Breast epithelium (tissue), 3 donors: ENCODE results near the gene YPEL4.

ENCODE experiments used
- CTCF ChIP-seq, 3 donors: fragments of 450-650 bp; IDR thresholded peaks; one replicate each; pipeline ENCODE4 v1.5.1; 2016 to 2017; ENCODE audit warnings: antibody characterized with exemption in 3 of 3, mild to moderate bottlenecking in 3 of 3, moderate library complexity in 3 of 3
- POLR2A ChIP-seq: fragments of 450-650 bp; IDR thresholded peaks from one replicate; pipeline ENCODE4 v1.6.1; 2016; ENCODE audit warnings: antibody characterized with exemption, mild to moderate bottlenecking, moderate library complexity
- POLR2AphosphoS5 ChIP-seq, 3 donors: sonication (generic); formaldehyde crosslinking; IDR thresholded peaks; one replicate each; pipeline ENCODE4 v1.6.1; 2017; ENCODE audit warnings: antibody characterized with exemption in 3 of 3

GRCh38 chr11:57663975-57664374, 14.3 kb upstream of the YPEL4 start:
- TF ChIP-seq POLR2AphosphoS5 (IDR thresholded peaks at IDR 0.05) (no peak), CTCF (IDR thresholded peaks at IDR 0.05) (no peak), POLR2A (no peak)
